IMR-90 (cell line): ENCODE results near the gene CHMP6. TPM values are rescaled to one million over a fixed set of nuclear protein-coding genes. Genes with fewer than 3 reads are reported as not detected.

Experiments
- ATAC-seq: fragments of 200-7000 bp; cut with Tn5 transposase; 2 replicates; pipeline ENCODE4 v1.9.1; 2020; ENCODE audit warnings: low read depth, mild to moderate bottlenecking, moderate library complexity
- BruUV-seq: library from RNA; stranded (reverse); fragments of 400-500 nt; replicated peaks from 2 replicates; lab custom pipeline; 2021; lab: Mats Ljungman, UMichigan
- CTCF ChIA-PET: fragments of 300-600 bp; formaldehyde crosslinking; extraction: SDS; loops from one replicate; lab custom pipeline; 2021; ENCODE audit warnings: antibody characterized with exemption; lab: Yijun Ruan, JAX
- POLR2A ChIA-PET: fragments of 300-600 bp; sonication (Branson Sonifier 250); formaldehyde crosslinking; loops from one replicate; lab custom pipeline; 2022; ENCODE audit warnings: antibody characterized with exemption; ENCODE audit not compliant: unreplicated experiment; lab: Charles Lee
- DNase-seq: peaks from one replicate; pipeline ENCODE4 v3.0.0; 2013
- H2AFZ ChIP-seq: replicated peaks from 2 replicates; pipeline ENCODE3; 2013; ENCODE audit warnings: low read length, mild to moderate bottlenecking; ENCODE audit not compliant: poor library complexity
- H2AK5ac ChIP-seq: 2 replicates; pipeline ENCODE4 v1.6.1; 2013; ENCODE audit warnings: low read depth, low read length, inconsistent platforms
- H2AK9ac ChIP-seq: replicated peaks from 2 replicates; pipeline ENCODE3; 2013; ENCODE audit warnings: mild to moderate bottlenecking, low read depth, low read length, moderate library complexity; ENCODE audit not compliant: poor library complexity
- H2BK120ac ChIP-seq: 2 replicates; pipeline ENCODE4 v1.6.1; 2013; ENCODE audit warnings: low read depth, low read length, inconsistent platforms
- H2BK15ac ChIP-seq: 3 replicates; pipeline ENCODE4 v1.6.1; 2013; ENCODE audit warnings: low read depth, low read length, inconsistent platforms
- H2BK20ac ChIP-seq: 2 replicates; pipeline ENCODE4 v1.6.1; 2013; ENCODE audit warnings: low read depth, mild to moderate bottlenecking, inconsistent platforms, low read length, moderate library complexity
- H2BK5ac ChIP-seq: 2 replicates; pipeline ENCODE4 v1.6.1; 2013; ENCODE audit warnings: mild to moderate bottlenecking, low read depth, low read length, inconsistent platforms; ENCODE audit not compliant: poor library complexity, severe bottlenecking
- H3K14ac ChIP-seq: replicated peaks from 2 replicates; pipeline ENCODE4 v1.6.1; 2013; ENCODE audit warnings: low read depth, low read length, inconsistent platforms
- H3K18ac ChIP-seq: 2 replicates; pipeline ENCODE4 v1.6.1; 2013; ENCODE audit warnings: low read depth, low read length, control low read depth
- H3K23ac ChIP-seq: 2 replicates; pipeline ENCODE4 v1.6.1; 2013; ENCODE audit warnings: low read depth, low read length, inconsistent platforms
- H3K27ac ChIP-seq: 2 replicates; pipeline ENCODE4 v1.5.1; 2013; ENCODE audit warnings: mild to moderate bottlenecking, control low read depth, low read length; ENCODE audit not compliant: insufficient read depth
- H3K27me3 ChIP-seq: 2 replicates; pipeline ENCODE4 v1.6.1; 2013; ENCODE audit warnings: low read length; ENCODE audit not compliant: control insufficient read depth, insufficient read depth
- H3K36me3 ChIP-seq: 2 replicates; pipeline ENCODE4 v1.6.1; 2013; ENCODE audit warnings: low read length, mixed read lengths; ENCODE audit not compliant: control insufficient read depth, insufficient read depth
- H3K4ac ChIP-seq: 2 replicates; pipeline ENCODE4 v1.6.1; 2013; ENCODE audit warnings: low read depth, low read length, inconsistent platforms
- H3K4me1 ChIP-seq: 2 replicates; pipeline ENCODE4 v1.6.1; 2013; ENCODE audit warnings: low read length, mixed read lengths; ENCODE audit not compliant: control insufficient read depth, insufficient read depth
- H3K4me2 ChIP-seq: 2 replicates; pipeline ENCODE4 v1.6.1; 2013; ENCODE audit warnings: low read depth, mild to moderate bottlenecking, control low read depth, low read length, moderate library complexity
- H3K4me3 ChIP-seq: 2 replicates; pipeline ENCODE4 v1.5.1; 2013; ENCODE audit warnings: low read depth, mild to moderate bottlenecking, control low read depth, low read length, moderate library complexity; ENCODE audit not compliant: insufficient read depth
- H3K56ac ChIP-seq: 2 replicates; pipeline ENCODE4 v1.6.1; 2013; ENCODE audit warnings: low read length, inconsistent platforms; ENCODE audit not compliant: insufficient read depth; ENCODE audit errors: extremely low read depth
- H3K79me1 ChIP-seq, 2 experiments: 2 replicates each; pipeline ENCODE4 v1.6.1; 2013; ENCODE audit warnings: low read length in 2 of 2, inconsistent platforms in 1 of 2, low read depth in 1 of 2
- H3K9ac ChIP-seq: 2 replicates; pipeline ENCODE4 v1.6.1; 2013; ENCODE audit warnings: low read depth, low read length, control low read depth
- H3K9me1 ChIP-seq: 2 replicates; pipeline ENCODE4 v1.6.1; 2013; ENCODE audit warnings: low read length, inconsistent platforms; ENCODE audit not compliant: insufficient read depth
- H3K9me3 ChIP-seq: 2 replicates; pipeline ENCODE4 v1.6.1; 2013; ENCODE audit warnings: low read length; ENCODE audit not compliant: control insufficient read depth, insufficient read depth
- H4K20me1 ChIP-seq: 2 replicates; pipeline ENCODE4 v1.6.1; 2013; ENCODE audit warnings: low read length, inconsistent platforms; ENCODE audit not compliant: insufficient read depth
- H4K5ac ChIP-seq: 2 replicates; pipeline ENCODE4 v1.6.1; 2013; ENCODE audit warnings: mild to moderate bottlenecking, low read depth, low read length, control low read depth
- H4K8ac ChIP-seq, 2 experiments: 2 replicates each; pipeline ENCODE4 v1.6.1; 2013; ENCODE audit warnings: low read depth in 2 of 2, low read length in 2 of 2, control low read depth in 1 of 2, inconsistent platforms in 1 of 2
- H4K91ac ChIP-seq: 2 replicates; pipeline ENCODE4 v1.6.1; 2013; ENCODE audit warnings: low read depth, low read length, inconsistent platforms; ENCODE audit not compliant: insufficient read depth
- CEBPB ChIP-seq: IDR thresholded peaks from 2 replicates; pipeline ENCODE4 v1.6.1; 2012; ENCODE audit warnings: low read depth, low read length, improper control_type of control experiment
- CHD1 ChIP-seq: IDR thresholded peaks from 2 replicates; pipeline ENCODE4 v1.6.1; 2012; ENCODE audit warnings: low read depth, low read length, improper control_type of control experiment
- MAFK ChIP-seq: IDR thresholded peaks from 2 replicates; pipeline ENCODE4 v1.6.1; 2012; ENCODE audit warnings: low read depth, low read length, improper control_type of control experiment
- MXI1 ChIP-seq: IDR thresholded peaks from 2 replicates; pipeline ENCODE4 v1.6.1; 2012; ENCODE audit warnings: low read depth, mild to moderate bottlenecking, low read length, moderate library complexity, borderline replicate concordance
- NFE2L2 ChIP-seq: fragments of 150-350 bp; IDR thresholded peaks from 2 replicates; pipeline ENCODE4 v1.6.1; 2016; ENCODE audit warnings: low read depth, mild to moderate bottlenecking, low read length
- POLR2A ChIP-seq: IDR thresholded peaks from 2 replicates; pipeline ENCODE4 v1.6.1; 2012; ENCODE audit warnings: mild to moderate bottlenecking, low read depth, low read length
- RCOR1 ChIP-seq: IDR thresholded peaks from 2 replicates; pipeline ENCODE4 v1.6.1; 2012; ENCODE audit warnings: mild to moderate bottlenecking, low read length, improper control_type of control experiment; ENCODE audit not compliant: insufficient replicate concordance
- SMC3 ChIP-seq: fragments of 150-350 bp; IDR thresholded peaks from 2 replicates; pipeline ENCODE4 v1.6.1; 2016; ENCODE audit warnings: low read depth, mild to moderate bottlenecking, antibody characterized with exemption, low read length, moderate library complexity
- WGBS, 2 experiments: methylation state at CpG; one replicate each; pipeline versions ENCODE4 v1.1.5 to v1.1.7; 2013; ENCODE audit warnings: missing lambda C conversion rate in 2 of 2; ENCODE audit not compliant: insufficient read length in 1 of 2; ENCODE audit errors: extremely low coverage in 2 of 2; 5-methylcytosine and 5-hydroxymethylcytosine counted together
- dilution Hi-C: fragments of 300-500 bp; cut with HindIII; formaldehyde crosslinking; loops from one replicate; pipeline ENCODE4 v1.14.3; 2018; ENCODE audit warnings: low sequenced_read_pairs; ENCODE audit not compliant: unreplicated experiment
- in situ Hi-C: fragments of 300-500 bp; cut with MboI; formaldehyde crosslinking; loops from 3 replicates; pipeline ENCODE4 v1.14.3; 2019; ENCODE audit warnings: low sequenced_read_pairs, inconsistent platforms, mixed read lengths
- intact Hi-C: fragments of 100-400 bp; cut with micrococcal nuclease; formaldehyde crosslinking; loops from 2 replicates; pipeline ENCODE4 v1.10.0; 2022
- polyA plus RNA-seq, 3 experiments: library from polyadenylated mRNA; depleted of rRNA; stranded (reverse); fragments of >200 nt; gene quantifications; 2 replicates each; pipeline ENCODE4 v1.2.3, GENCODE V29; 2012; ENCODE audit warnings: low replicate concordance in 1 of 3
- total RNA-seq: library from RNA; depleted of rRNA; stranded (reverse); fragments of >200 nt; gene quantifications from 2 replicates; pipeline ENCODE4 v1.2.3, GENCODE V29; 2012
- TF ChIP-seq, protein P1 (sequence below): fragments of 150-350 bp; IDR thresholded peaks from 2 replicates; pipeline ENCODE4 v1.6.1; 2016; ENCODE audit warnings: low read depth, mild to moderate bottlenecking, low read length, moderate library complexity, borderline replicate concordance

The CHMP6 gene
- total and polyA plus RNA-seq, 2 of the 4 experiments (the other 2 are of a cell fraction): 5.0 to 40.3 TPM

DNA sequence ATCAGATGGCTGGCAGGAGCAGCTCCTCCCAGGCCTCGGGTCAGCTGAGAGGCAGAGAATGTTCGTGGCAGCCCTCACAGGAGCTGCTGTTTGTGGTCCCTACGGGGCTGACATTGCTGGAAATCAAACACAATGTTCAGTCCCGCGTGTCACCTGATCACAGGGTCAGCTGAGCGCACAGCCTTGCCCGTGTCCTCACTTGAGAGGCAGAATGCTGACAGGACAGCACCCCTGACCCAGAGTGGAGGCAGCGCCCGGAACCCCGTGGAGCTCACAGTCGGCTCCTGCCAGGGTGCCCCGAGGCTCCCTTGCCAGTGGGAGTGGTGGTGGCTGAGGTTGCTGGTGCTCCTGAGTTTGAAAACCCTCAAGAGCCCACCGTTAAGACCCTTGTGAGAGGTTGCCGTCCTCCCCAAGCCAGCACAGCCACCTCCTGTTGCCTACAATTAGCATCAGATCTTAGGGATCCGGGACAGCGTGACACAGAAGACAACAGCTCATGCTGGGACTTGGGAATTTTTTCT, 3.6 kb upstream of the CHMP6 start:
- Histone ChIP-seq H3K36me3 (no peaks in the 10 kb centered on the region), H2AFZ (peak overlapping the region; percentile 75), H3K9me3 (no peaks in the 10 kb centered on the region), H4K8ac (no peak overlapping the region), H2BK15ac (no peak overlapping the region), H3K9me1 (peaks cover 12% of the 10 kb centered on the region; the same call in 1 of the 2 replicates), H3K18ac (no peak overlapping the region), H3K79me1 (peaks cover 12 to 14% of the 10 kb centered on the region in 2 experiments; a peak in 3 of 4 replicates), H3K4me3 (no peak overlapping the region), H3K27me3 (no peaks in the 10 kb centered on the region), H3K4me2 (no peak overlapping the region), H3K14ac (no peak overlapping the region), H3K4me1 (peaks cover 12% of the 10 kb centered on the region), H2AK9ac (peak overlapping the region; percentile 49), H2BK120ac (no peak overlapping the region), H3K56ac (no peak overlapping the region), H3K27ac (no peak overlapping the region), H3K9ac (no peak overlapping the region), H4K5ac (no peak overlapping the region), H3K23ac (no peak overlapping the region), H2BK5ac (no peak overlapping the region), H4K91ac (no peak overlapping the region), H3K4ac (no peak overlapping the region), H2BK20ac (no peak overlapping the region), H4K20me1 (no peaks in the 10 kb centered on the region; the same call in 1 of the 2 replicates), H2AK5ac (no peak overlapping the region)
- dilution Hi-C loops (no loop called here), intact Hi-C loops (no loop called here), in situ Hi-C loops (no loop called here)
- TF ChIP-seq CHD1: no peak
- no peak for TF ChIP-seq NFE2L2
- no peak for TF ChIP-seq CEBPB
- TF ChIP-seq POLR2A: no peak
- no peak for TF ChIP-seq SMC3
- TF ChIP-seq, protein P1, sequence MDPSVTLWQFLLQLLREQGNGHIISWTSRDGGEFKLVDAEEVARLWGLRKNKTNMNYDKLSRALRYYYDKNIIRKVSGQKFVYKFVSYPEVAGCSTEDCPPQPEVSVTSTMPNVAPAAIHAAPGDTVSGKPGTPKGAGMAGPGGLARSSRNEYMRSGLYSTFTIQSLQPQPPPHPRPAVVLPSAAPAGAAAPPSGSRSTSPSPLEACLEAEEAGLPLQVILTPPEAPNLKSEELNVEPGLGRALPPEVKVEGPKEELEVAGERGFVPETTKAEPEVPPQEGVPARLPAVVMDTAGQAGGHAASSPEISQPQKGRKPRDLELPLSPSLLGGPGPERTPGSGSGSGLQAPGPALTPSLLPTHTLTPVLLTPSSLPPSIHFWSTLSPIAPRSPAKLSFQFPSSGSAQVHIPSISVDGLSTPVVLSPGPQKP: no peak
- TF ChIP-seq RCOR1: no peak
- no peak for TF ChIP-seq MXI1
- no peak for TF ChIP-seq MAFK
- no peak for ATAC-seq
- ChIA-PET POLR2A (no interaction called here), CTCF (interaction anchor here (0.7 kb wide), 1 partner anchor 36 kb away, joined by 3 read pairs; no protein-coding TSS in a partner anchor)
- DNase-seq: no peak
- WGBS, 2 experiments: 90% methylated on average over 2 of the region's 16 CpGs; no CpG with 5 or more reads in 1 of the 2 experiments
- no TSS peak for BruUV-seq
